ENCODE results near the gene RHOC.

Gene RHOC

GRCh38 chr1:112675728-112676381 is 31.1 kb downstream of the RHOC start:
- DNase-seq: no peak

- peak; percentile 48 to 51 for DNase-seq
Measured at GRCh38 chr1:112674986-112675727, 31.8 kb downstream of the RHOC start.

GRCh38 chr1:112674440-112674985 is 32.4 kb downstream of the RHOC start, which contains the start of gene MOV10:
Gene MOV10 (plus strand): TSS chr1:112674659. CDS start chr1:112674913, 254 bp downstream.
- peak; percentile 52 to 61 for DNase-seq

GRCh38 chr1:112673592-112674439 is 33.1 kb downstream of the RHOC start:
- no peak for DNase-seq

- no peak for DNase-seq
Measured at GRCh38 chr1:112672842-112673241, 34.1 kb downstream of the RHOC start.

GRCh38 chr1:112672009-112672408 is 34.9 kb downstream of the RHOC start:
- no peak for DNase-seq

GRCh38 chr1:112666946-112667345 is 40.0 kb downstream of the RHOC start:
- DNase-seq: no peak

GRCh38 chr1:112665857-112666256 is 41.1 kb downstream of the RHOC start:
- no peak for DNase-seq

GRCh38 chr1:112651205-112651604 is 55.7 kb downstream of the RHOC start:
- no peak for DNase-seq

Measured in stimulated activated CD4-positive, alpha-beta T cell treated with anti-CD3 and anti-CD28 coated beads, Interleukin-2, amount 100 ng/mL, for 24 hours (primary cell).